ENCODE results near the gene SMCR8. TPM values are rescaled to one million over a fixed set of nuclear protein-coding genes. Genes with fewer than 3 reads are reported as not detected.

SMCR8 gene
- total and polyA plus RNA-seq, 4 donors = 0.76 to 9.7 (median 6.1) TPM

DNA sequence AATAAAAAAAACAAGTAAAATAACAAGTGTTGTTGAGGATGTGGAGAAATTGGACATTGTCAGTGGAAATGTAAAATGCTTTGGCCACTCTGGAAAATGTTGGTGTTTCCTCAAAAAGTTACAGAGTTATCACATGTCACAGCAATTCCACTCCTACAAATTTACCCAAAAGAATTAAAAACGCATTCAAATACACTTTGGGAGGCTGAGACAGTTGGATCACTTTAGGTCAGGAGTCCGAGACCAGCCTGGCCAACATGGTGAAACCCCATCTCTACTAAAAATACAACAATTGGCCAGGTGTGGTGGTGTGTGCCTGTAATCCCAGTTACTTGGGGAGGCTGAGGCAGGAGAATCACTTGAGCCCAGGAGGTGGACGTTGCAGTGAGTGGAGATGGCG is 5.9 kb upstream of the SMCR8 start:
- H3K36me3 ChIP-seq (ENCODE audit: control insufficient read depth in 4 of 4, insufficient read depth in 3 of 4, low read depth in 1 of 4, low read length in 3 of 4) = peaks cover 12 to 29% (median 26%) of the 10 kb centered on the region in 4 donors

DNA sequence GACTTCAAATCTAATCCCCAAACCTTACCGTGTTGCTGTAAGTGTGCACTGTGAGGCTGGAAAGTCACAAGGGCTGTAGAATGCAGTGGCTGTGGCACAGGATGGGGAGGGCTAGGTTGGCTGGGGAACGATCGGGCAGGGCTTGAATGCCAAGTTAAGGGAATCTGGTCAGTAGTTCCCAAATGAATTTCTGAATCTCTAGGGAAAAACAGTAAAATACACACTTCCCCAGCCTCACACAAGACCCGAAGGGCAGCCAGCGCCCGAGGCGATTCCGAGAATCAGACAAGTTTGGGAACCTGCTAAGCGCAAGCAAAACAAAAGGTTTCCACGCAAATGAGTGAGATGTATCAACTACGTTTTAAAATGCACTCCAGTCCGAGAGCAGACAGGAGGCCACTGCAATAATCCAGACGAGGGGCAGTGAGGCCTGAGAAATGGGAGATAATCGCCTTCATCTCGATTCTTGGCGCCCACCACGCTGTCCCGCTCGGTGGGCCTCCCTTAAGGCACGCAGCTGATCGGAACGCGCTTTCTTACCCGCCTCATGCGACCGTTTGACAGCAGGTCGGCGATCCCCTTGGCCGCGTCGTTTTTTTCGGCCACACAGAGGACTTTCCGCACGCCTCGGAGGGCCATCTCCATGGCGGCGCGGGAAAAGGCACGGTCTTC is 898 bp upstream of the SMCR8 start:
- TF ChIP-seq RXRA (IDR thresholded peaks at IDR 0.05) (no peak), FOXA2 (IDR thresholded peaks at IDR 0.05) (no peak)
- H3K27ac ChIP-seq (ENCODE audit: low read depth in 1 of 2, low read length in 2 of 2) = peak overlapping the region; percentile 87 to 92
- peak overlapping the region in 1 of 2 donors; percentile 70 for H3K9ac ChIP-seq (ENCODE audit: low read depth in 1 of 2, low read length in 2 of 2)
- no peak for DNase-seq (ENCODE audit: low spot score)
- no peaks in the 10 kb centered on the region for H3K9me3 ChIP-seq (ENCODE audit: control insufficient read depth in 4 of 4, low read length in 3 of 4)
- H3K36me3 ChIP-seq (ENCODE audit: control insufficient read depth in 4 of 4, insufficient read depth in 3 of 4, low read depth in 1 of 4, low read length in 3 of 4) = peaks cover 0 to 8% (median 6%) of the 10 kb centered on the region in 4 donors
- under 1% methylated on average over 39 of the region's 39 CpGs for WGBS
- H3K4me3 ChIP-seq (ENCODE audit: low read depth in 1 of 3, low read length in 3 of 3) = peak overlapping the region; percentile 73 to 96 (median 79)
- H3K4me1 ChIP-seq (ENCODE audit: control insufficient read depth in 4 of 4, insufficient read depth in 4 of 4, low read length in 3 of 4) = peaks cover 6 to 51% (median 47%) of the 10 kb centered on the region in 4 donors
- H3K27me3 ChIP-seq (ENCODE audit: control insufficient read depth in 4 of 4, insufficient read depth in 4 of 4, low read length in 3 of 4) = no peaks in the 10 kb centered on the region

More for the DNA sequence above, 5.9 kb upstream of the SMCR8 start:
- Histone ChIP-seq H3K4me3 (ENCODE audit: low read depth in 1 of 3, low read length in 3 of 3) (no peak overlapping the region), H3K27ac (ENCODE audit: low read depth in 1 of 2, low read length in 2 of 2) (no peak overlapping the region), H3K27me3 (ENCODE audit: control insufficient read depth in 4 of 4, insufficient read depth in 4 of 4, low read length in 3 of 4) (no peaks in the 10 kb centered on the region), H3K9me3 (ENCODE audit: control insufficient read depth in 4 of 4, low read length in 3 of 4) (no peaks in the 10 kb centered on the region), H3K4me1 (ENCODE audit: control insufficient read depth in 4 of 4, insufficient read depth in 4 of 4, low read length in 3 of 4) (peaks cover 0 to 14% (median 11%) of the 10 kb centered on the region in 4 donors), H3K9ac (ENCODE audit: low read depth in 1 of 2, low read length in 2 of 2) (no peak overlapping the region)
- WGBS = 96% methylated on average over 4 of the region's 4 CpGs
- TF ChIP-seq, protein P1, sequence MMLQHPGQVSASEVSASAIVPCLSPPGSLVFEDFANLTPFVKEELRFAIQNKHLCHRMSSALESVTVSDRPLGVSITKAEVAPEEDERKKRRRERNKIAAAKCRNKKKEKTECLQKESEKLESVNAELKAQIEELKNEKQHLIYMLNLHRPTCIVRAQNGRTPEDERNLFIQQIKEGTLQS (IDR thresholded peaks at IDR 0.05) = no peak
- no peak for TF ChIP-seq FOXA2 (IDR thresholded peaks at IDR 0.05)
- no peak for TF ChIP-seq GABPA (IDR thresholded peaks at IDR 0.05 in 1 of 2, conservative IDR thresholded peaks at IDR 0.05 in 1 of 2)
- TF ChIP-seq HNF4G (IDR thresholded peaks at IDR 0.05) = no peak
- no peak for TF ChIP-seq NR2F2 (IDR thresholded peaks at IDR 0.05)
- no peak for TF ChIP-seq YY1 (IDR thresholded peaks at IDR 0.05)
- TF ChIP-seq RXRA (IDR thresholded peaks at IDR 0.05) = no peak
- TF ChIP-seq SP1 (IDR thresholded peaks at IDR 0.05) = no peak
- no peak for TF ChIP-seq TAF1 (conservative IDR thresholded peaks at IDR 0.05)
- TF ChIP-seq FOXA1 (IDR thresholded peaks at IDR 0.05) = no peak
- no peak for TF ChIP-seq REST (IDR thresholded peaks at IDR 0.05)
- no peak for DNase-seq (ENCODE audit: low spot score)

DNA sequence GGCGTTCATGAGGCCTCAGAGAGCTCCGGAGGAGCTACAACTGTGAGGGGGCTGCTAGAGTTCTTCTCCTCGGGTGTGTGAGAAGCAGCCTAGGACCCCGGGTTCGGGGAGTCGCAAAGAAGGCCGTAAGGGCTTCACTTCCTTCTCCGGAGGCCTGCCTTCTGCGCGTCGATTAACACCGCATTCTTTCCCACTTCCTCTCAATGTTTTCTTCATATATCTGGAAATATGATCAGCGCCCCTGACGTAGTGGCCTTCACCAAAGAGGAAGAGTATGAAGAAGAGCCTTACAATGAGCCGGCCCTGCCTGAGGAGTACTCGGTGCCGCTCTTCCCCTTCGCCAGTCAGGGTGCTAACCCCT is 449 bp downstream of the SMCR8 start:
- WGBS = 7% methylated on average over 18 of the region's 18 CpGs
- Histone ChIP-seq H3K36me3 (ENCODE audit: control insufficient read depth in 4 of 4, insufficient read depth in 3 of 4, low read depth in 1 of 4, low read length in 3 of 4) (peaks cover 0 to 8% (median 7%) of the 10 kb centered on the region in 4 donors), H3K4me1 (ENCODE audit: control insufficient read depth in 4 of 4, insufficient read depth in 4 of 4, low read length in 3 of 4) (peaks cover 6 to 63% (median 49%) of the 10 kb centered on the region in 4 donors), H3K9ac (ENCODE audit: low read depth in 1 of 2, low read length in 2 of 2) (peak overlapping the region; percentile 29 to 87), H3K27me3 (ENCODE audit: control insufficient read depth in 4 of 4, insufficient read depth in 4 of 4, low read length in 3 of 4) (no peaks in the 10 kb centered on the region), H3K4me3 (ENCODE audit: low read depth in 1 of 3, low read length in 3 of 3) (peak overlapping the region; percentile 73 to 96 (median 79)), H3K9me3 (ENCODE audit: control insufficient read depth in 4 of 4, low read length in 3 of 4) (no peaks in the 10 kb centered on the region), H3K27ac (ENCODE audit: low read depth in 1 of 2, low read length in 2 of 2) (peak overlapping the region; percentile 87 to 92)
- DNase-seq (ENCODE audit: low spot score) = no peak
- TF ChIP-seq YY1 (IDR thresholded peaks at IDR 0.05) (no peak), NR2F2 (IDR thresholded peaks at IDR 0.05) (no peak)

All from liver (tissue), 9 donors.